Loucy (cell line): Measurements from ENCODE around the gene HNRNPDL.

Experiments used
- H2AFZ ChIP-seq: fragments of 200-600 bp; sonication (generic); 2 replicates; pipeline ENCODE4 v1.6.0; 2016; ENCODE audit warnings: antibody characterized with exemption, mild to moderate bottlenecking, low read length, moderate library complexity
- H3F3A ChIP-seq: fragments of 200-600 bp; 2 replicates; pipeline ENCODE4 v1.6.0; 2016; ENCODE audit warnings: antibody characterized with exemption, low read depth, mild to moderate bottlenecking
- H3K27me3 ChIP-seq: fragments of 200-600 bp; sonication (generic); 2 replicates; pipeline ENCODE4 v1.6.1; 2014; ENCODE audit warnings: low read length, mild to moderate bottlenecking; ENCODE audit not compliant: insufficient read depth, poor library complexity, severe bottlenecking
- H3K36me3 ChIP-seq: fragments of 200-600 bp; sonication (generic); 2 replicates; pipeline ENCODE4 v1.6.1; 2016; ENCODE audit warnings: low read length; ENCODE audit not compliant: insufficient read depth
- H3K4me1 ChIP-seq: fragments of 200-600 bp; sonication (generic); 2 replicates; pipeline ENCODE4 v1.5.1; 2014; ENCODE audit warnings: low read length, mild to moderate bottlenecking; ENCODE audit not compliant: insufficient read depth, poor library complexity, severe bottlenecking
- H3K4me2 ChIP-seq: fragments of 200-600 bp; sonication (generic); 2 replicates; pipeline ENCODE4 v1.6.0; 2014; ENCODE audit warnings: antibody characterized with exemption, low read length, low read depth, mild to moderate bottlenecking; ENCODE audit not compliant: poor library complexity, severe bottlenecking
- H3K4me3 ChIP-seq: fragments of 200-600 bp; sonication (generic); 2 replicates; pipeline ENCODE4 v1.5.1; 2014; ENCODE audit warnings: low read length, mild to moderate bottlenecking, mixed read lengths; ENCODE audit not compliant: poor library complexity, severe bottlenecking
- H3K79me2 ChIP-seq: fragments of 200-600 bp; sonication (generic); 2 replicates; pipeline ENCODE4 v1.6.1; 2014; ENCODE audit warnings: low read length; ENCODE audit not compliant: insufficient read depth
- H3K9ac ChIP-seq: fragments of 200-600 bp; sonication (generic); 2 replicates; pipeline ENCODE4 v1.6.0; 2014; ENCODE audit warnings: mild to moderate bottlenecking, low read depth, low read length, moderate library complexity; ENCODE audit not compliant: poor library complexity, severe bottlenecking
- H3K9me2 ChIP-seq: fragments of 200-600 bp; sonication (generic); replicated peaks from 2 replicates; pipeline ENCODE4 v1.6.1; 2016; ENCODE audit warnings: low read depth, low read length, mixed read lengths
- H3K9me3 ChIP-seq: fragments of 200-600 bp; sonication (generic); 2 replicates; pipeline ENCODE4 v1.6.1; 2014; ENCODE audit warnings: mild to moderate bottlenecking, antibody characterized with exemption, low read length, low read depth; ENCODE audit not compliant: insufficient read depth
- H4K20me1 ChIP-seq: fragments of 200-600 bp; sonication (generic); 2 replicates; pipeline ENCODE4 v1.6.0; 2014; ENCODE audit warnings: antibody characterized with exemption, low read length, mild to moderate bottlenecking; ENCODE audit not compliant: insufficient read depth, poor library complexity, severe bottlenecking
- CTCF ChIP-seq: fragments of 200-600 bp; sonication (generic); conservative IDR thresholded peaks from 2 replicates; pipeline ENCODE4 v1.5.1; 2014; ENCODE audit warnings: mild to moderate bottlenecking, antibody characterized with exemption, low read length
- EZH2phosphoT487 ChIP-seq: fragments of 200-600 bp; IDR thresholded peaks from 2 replicates; pipeline ENCODE4 v1.6.1; 2018; ENCODE audit warnings: antibody characterized with exemption, mild to moderate bottlenecking, moderate library complexity, borderline replicate concordance

The HNRNPDL gene

DNA sequence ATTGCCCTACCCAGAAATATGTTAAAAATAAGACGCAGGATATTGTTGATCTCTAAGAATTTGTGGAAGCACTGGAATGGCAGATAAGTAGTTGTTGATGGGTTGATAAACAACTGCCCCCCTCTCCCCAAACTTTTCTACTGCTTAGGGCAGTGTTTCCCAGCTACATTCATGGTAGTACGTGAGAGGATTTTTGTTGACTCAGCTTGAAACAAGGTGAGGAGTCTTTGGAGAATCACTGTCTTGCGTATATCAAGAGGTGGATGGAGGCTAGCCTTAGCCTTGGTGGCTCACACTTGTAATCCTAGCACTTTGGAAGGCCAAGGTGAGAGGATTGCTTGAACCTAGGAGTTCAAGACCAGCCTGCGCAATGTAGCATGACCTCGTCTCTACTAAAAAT lies 5.9 kb upstream of the HNRNPDL start:
- no peak overlapping the region for H2AFZ ChIP-seq
- H4K20me1 ChIP-seq, result peaks cover 66% of the 10 kb centered on the region
- peak overlapping the region; percentile 40 for H3K4me2 ChIP-seq
- no peaks in the 10 kb centered on the region for H3K27me3 ChIP-seq
- H3K4me3 ChIP-seq, result no peak overlapping the region
- H3K9me2 ChIP-seq, result no peaks in the 10 kb centered on the region
- H3F3A ChIP-seq, result no peaks in the 10 kb centered on the region
- H3K4me1 ChIP-seq, result peaks cover 61% of the 10 kb centered on the region
- H3K36me3 ChIP-seq, result no peaks in the 10 kb centered on the region
- peaks cover 98% of the 10 kb centered on the region for H3K79me2 ChIP-seq
- TF ChIP-seq CTCF (no peak), EZH2phosphoT487 (no peak)
- H3K9ac ChIP-seq, result no peak overlapping the region
- no peaks in the 10 kb centered on the region for H3K9me3 ChIP-seq

- no peaks in the 10 kb centered on the region for H3F3A ChIP-seq
- no peak for TF ChIP-seq CTCF
- no peak for TF ChIP-seq EZH2phosphoT487
- H3K36me3 ChIP-seq, result no peaks in the 10 kb centered on the region; the same call in 1 of the 2 replicates
- peaks cover 62% of the 10 kb centered on the region for H4K20me1 ChIP-seq
- H3K4me2 ChIP-seq, result peak overlapping the region; percentile 40
- H3K4me1 ChIP-seq, result peaks cover 55% of the 10 kb centered on the region
- H3K9ac ChIP-seq, result no peak overlapping the region
- no peaks in the 10 kb centered on the region for H3K9me3 ChIP-seq
- no peak overlapping the region for H3K4me3 ChIP-seq
- no peak overlapping the region for H2AFZ ChIP-seq
- peaks cover 97% of the 10 kb centered on the region for H3K79me2 ChIP-seq
- no peaks in the 10 kb centered on the region for H3K9me2 ChIP-seq
- H3K27me3 ChIP-seq, result peaks cover under 1% of the 10 kb centered on the region
Measured at GRCh38 chr4:82434949-82435348, 4.7 kb upstream of the HNRNPDL start.

DNA sequence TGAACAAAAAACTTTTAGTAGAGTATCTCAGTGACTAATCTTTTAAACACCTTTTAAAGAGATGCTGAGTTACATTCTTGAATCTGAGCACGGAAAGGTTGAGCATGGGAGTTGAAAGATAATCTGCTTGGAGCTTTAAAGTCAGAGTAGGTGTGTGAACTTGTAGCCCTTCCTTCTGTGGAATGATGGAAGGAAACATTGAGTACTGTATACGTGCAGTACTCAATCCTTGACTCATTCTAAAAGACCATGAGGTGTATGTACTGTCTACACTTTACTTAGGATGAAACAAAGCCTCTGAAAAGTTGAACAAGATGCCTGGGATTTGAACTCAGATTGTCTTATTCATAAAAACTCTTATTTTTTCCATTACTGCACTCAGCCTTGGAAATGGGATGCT lies 3.5 kb upstream of the HNRNPDL start:
- no peaks in the 10 kb centered on the region for H3K9me2 ChIP-seq
- no peak overlapping the region for H3K9ac ChIP-seq
- peak overlapping the region; percentile 50 for H3K4me3 ChIP-seq
- H2AFZ ChIP-seq, result no peak overlapping the region
- peaks cover 6% of the 10 kb centered on the region for H3K27me3 ChIP-seq
- peaks cover 96% of the 10 kb centered on the region for H3K79me2 ChIP-seq
- H3K36me3 ChIP-seq, result no peaks in the 10 kb centered on the region; the same call in 1 of the 2 replicates
- H3K9me3 ChIP-seq, result no peaks in the 10 kb centered on the region
- TF ChIP-seq EZH2phosphoT487 (no peak), CTCF (no peak)
- H3K4me2 ChIP-seq, result peak overlapping the region; percentile 74
- peaks cover 57% of the 10 kb centered on the region for H4K20me1 ChIP-seq
- no peaks in the 10 kb centered on the region for H3F3A ChIP-seq
- peaks cover 45% of the 10 kb centered on the region for H3K4me1 ChIP-seq
